ENCODE results near the gene UBE3B.

- TF ChIP-seq POLR2AphosphoS5 (IDR thresholded peaks at IDR 0.05; ENCODE audit: low read depth, low read length) (no peak), TAF1 (IDR thresholded peaks at IDR 0.05; ENCODE audit: borderline replicate concordance, low read depth, low read length) (no peak)
Measured at GRCh38 chr12:109466305-109466704, 11.1 kb upstream of the UBE3B start.
